Measurements from ENCODE around the gene ZNF516.

The ZNF516 gene

GRCh38 chr18:76338619-76339245, 156.3 kb downstream of the ZNF516 start:
- no peak for TF ChIP-seq CTCF (IDR thresholded peaks at IDR 0.05; ENCODE audit: extremely low read depth, missing control alignments)
- DNase-seq (ENCODE audit: low spot score) = no peak

DNA sequence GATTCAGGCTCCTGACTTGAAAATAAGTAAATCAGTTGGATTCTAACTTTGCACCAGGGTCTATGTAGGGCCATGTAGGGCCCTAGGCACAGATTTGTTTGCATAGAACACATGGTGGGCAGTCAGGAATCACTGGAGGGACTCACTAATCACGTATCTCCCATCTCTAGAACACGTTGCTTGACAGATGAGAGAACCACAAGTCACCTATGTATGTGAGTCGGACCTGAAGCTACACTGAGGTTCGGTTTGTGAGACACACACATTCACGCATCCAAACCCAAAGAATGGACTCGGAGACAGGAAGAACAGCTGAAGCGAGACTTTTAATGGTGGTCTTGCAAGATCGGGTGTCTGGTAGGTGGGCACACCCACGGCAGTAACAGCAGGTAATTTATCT, 157.0 kb downstream of the ZNF516 start:
- no peak for TF ChIP-seq CTCF (IDR thresholded peaks at IDR 0.05; ENCODE audit: extremely low read depth, missing control alignments)
- DNase-seq (ENCODE audit: low spot score) = no peak

- TF ChIP-seq CTCF (IDR thresholded peaks at IDR 0.05; ENCODE audit: extremely low read depth, missing control alignments) = no peak
- no peak for DNase-seq (ENCODE audit: low spot score)
Measured at GRCh38 chr18:76335859-76336640, 159.0 kb downstream of the ZNF516 start.

DNA sequence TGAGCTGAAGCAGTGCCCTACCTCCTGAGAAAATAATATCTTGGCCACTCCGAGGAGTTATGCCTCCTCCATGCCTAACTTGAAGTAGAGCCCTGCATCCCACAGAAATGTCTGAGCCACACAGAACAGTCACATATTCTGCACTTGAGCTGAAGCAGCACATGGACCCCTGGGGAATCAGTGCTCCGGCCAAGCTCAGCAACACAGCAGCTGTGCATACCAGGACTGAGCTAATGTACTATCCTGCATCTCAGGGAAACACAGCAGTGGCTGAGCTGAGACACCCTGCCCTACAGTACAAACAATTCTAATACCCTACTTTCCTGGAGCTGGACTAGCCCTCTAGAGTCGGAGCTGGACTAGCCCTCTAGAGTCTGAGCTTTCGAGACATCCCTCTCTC, 166.9 kb downstream of the ZNF516 start:
- DNase-seq (ENCODE audit: low spot score) = no peak
- TF ChIP-seq CTCF (IDR thresholded peaks at IDR 0.05; ENCODE audit: extremely low read depth, missing control alignments) = no peak

DNA sequence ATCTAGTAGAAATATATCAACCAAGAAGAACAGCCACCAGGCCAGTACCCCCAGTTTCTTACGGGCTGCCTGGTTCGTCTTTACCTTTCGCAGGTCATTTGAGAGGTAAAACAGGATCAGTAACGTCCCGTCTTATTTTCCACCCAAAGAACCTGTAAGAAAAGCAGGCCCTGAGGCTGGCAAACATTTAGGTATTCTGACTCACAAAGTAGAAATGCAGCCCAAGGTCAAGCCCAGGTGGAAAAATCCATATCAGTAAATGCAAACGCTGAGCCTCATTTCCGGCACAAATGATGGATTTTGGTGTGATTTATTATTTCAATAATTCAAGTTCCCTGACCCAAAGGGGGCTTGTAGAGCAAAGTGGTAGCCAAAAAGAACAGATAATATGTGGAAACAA, 171.2 kb downstream of the ZNF516 start:
- no peak for TF ChIP-seq CTCF (IDR thresholded peaks at IDR 0.05; ENCODE audit: extremely low read depth, missing control alignments)
- DNase-seq (ENCODE audit: low spot score) = no peak

DNA sequence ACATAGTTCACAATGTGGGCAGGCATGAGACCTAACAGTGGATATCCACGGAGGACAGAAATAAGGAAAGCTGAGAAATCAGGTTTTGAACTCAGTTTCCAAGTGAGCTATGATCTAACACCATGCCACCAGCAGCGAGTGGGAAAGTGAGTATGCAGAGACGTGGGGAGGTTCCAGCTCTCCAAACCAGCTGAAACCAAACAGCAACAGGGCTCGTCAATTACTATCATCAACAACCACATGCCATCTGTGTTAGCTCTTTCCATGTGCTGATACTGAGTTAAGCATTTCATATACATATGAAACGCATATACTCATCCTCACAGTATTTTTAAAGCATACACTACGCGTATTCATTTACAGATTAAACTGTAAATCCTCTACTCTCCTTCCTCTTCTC, 172.4 kb downstream of the ZNF516 start:
- TF ChIP-seq CTCF (IDR thresholded peaks at IDR 0.05; ENCODE audit: extremely low read depth, missing control alignments) = no peak
- no peak for DNase-seq (ENCODE audit: low spot score)

GRCh38 chr18:76319366-76319765, 175.7 kb downstream of the ZNF516 start:
- TF ChIP-seq CTCF (IDR thresholded peaks at IDR 0.05; ENCODE audit: extremely low read depth, missing control alignments) = no peak

More at GRCh38 chr18:76319366-76319765, 175.7 kb downstream of the ZNF516 start:
- DNase-seq (ENCODE audit: low spot score) = no peak

Measured in GM20000 (cell line).